Effector CD8-positive, alpha-beta T cell (primary cell): Measurements from ENCODE around the gene NOX3.

Experiments
- DNase-seq: peaks from one replicate; lab custom pipeline; 2025; lab: John Stamatoyannopoulos, UW

Gene NOX3

DNA sequence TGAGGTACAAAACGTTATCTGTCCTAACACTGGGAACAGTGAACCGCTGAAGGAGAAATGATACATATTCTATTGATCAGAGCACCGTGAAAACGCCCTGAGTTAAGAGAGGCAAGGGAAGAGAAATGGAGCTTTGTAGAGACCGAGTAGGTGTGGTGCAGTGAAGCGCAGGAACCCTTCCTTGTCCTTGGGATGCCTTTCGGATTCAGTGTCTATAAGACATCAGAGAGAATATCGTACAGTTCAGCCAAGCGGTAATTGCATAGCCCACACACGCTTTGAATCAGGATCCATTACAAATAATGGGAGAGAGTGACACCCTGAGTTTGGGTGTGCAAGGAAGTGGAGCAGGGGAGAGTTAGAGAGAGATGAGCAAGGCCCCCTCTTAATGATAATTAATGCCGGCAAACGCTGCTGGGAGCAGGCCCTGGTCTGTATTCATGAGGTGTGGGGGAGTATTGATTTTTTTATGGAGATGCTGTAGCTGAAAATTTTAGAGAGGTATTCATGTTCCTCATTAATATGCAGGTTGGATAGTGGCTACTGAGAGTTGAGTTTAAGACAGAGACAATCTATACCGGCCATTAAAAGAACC lies 20.7 kb downstream of the NOX3 start:
- no peak for DNase-seq

DNA sequence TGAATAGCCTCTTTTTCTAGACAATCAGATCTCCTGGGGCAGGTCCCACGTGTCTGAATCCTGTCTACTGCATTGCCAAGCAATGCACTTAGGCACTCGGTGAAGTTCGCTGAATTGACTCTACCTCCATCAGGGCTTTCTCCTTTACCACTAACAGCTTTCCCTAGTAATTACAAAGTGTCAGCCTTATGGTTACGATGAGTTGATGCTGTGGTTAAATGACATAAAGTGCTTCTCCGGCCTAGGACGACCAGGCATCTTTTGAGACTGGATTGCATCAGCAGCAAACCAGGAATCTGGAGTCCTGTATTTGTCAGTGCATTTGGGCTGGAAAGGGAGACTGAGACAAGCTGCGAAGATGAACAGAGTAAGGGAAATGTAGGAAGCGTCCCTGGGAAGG lies 21.5 kb downstream of the NOX3 start:
- DNase-seq, result no peak

DNA sequence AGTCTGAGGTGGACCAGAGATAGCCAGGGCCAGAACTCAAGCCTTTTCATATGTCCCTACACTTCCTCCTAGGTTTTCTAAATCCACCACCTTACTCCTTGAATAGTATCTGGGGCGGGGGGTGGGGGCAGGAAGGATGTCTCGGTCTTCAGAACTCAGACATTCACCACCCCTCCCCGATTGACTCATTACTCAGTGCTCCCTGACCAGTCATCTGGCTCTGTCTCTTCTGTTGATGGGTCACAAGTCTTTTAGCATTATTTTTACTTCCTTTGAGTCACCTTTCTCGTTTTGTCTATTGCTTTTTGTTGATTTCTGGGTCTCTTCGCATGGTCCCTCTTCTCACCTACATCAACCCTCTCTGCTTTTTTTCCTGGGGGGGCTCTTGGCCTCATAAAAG lies 23.3 kb downstream of the NOX3 start:
- DNase-seq, result no peak

DNA sequence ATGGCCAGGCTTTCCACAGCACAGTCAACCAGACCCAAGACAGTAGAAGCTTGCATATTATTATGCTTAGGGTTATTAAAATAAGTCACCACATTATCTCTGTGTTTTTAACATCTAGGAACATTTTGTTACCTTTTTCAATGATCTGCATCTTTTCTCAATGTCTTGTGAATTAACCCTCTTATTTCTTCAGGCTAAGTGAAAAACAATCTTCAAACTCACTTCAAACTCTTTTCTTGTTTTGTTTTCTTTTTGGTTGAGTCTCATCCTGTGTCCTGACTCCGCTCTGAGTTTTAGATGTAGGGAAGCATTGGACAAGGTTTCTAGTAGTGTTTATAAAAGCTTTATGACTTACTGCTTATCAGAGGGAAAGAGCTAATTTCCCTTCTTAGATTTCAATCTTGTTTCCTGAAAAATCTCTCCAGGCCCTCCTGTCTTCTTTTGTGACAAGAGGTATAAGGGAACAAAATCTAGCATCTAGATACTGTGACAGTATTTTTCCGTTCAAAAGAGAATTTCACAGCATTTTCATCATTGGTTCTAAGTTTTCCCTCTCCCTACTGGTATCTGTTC lies 26.2 kb downstream of the NOX3 start:
- no peak for DNase-seq

DNA sequence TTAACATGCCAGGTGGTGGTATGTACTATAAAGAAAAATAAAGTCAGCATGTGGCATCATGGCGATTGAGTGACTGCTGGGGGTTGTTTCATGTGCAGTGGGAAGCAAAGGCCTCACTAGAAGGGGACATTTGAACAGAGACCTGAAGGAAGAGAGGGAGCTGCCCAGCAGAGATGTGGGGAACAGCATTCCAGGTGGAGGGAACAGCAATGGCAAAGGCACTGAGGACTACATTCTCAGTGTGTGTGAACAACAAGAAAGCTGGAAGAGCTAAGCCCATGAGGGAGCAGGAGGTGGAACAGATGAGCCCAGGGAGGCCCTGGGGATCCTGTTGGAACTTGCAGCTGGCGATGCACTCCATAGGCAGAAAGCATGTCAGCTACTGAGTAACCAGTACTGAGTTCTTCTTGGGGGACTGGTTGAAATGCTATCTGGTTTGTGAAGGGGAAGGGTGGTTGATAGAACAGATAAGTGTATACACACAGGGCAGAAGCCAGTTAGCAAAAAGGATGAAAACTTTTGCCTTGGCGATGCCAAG lies 29.2 kb downstream of the NOX3 start:
- DNase-seq, result no peak

DNA sequence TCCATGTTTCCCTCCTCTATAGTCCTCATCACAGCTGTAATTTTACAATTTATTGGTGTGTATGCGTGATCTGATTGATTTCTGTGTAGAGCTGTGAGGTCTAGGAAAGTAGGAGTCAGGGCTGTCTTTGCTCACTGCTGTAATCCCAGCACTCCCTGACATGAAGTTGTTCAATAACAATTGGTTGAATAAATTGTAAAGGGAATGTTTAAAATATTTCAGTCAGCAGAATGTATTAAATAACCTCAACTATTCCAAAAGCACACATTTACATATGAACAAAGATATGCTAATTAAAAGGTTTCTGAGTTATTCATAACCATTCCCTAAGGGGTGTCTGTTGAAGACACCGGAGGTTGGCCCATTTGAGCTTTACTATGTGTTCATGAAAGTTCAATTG lies 31.5 kb downstream of the NOX3 start:
- DNase-seq, result no peak

DNA sequence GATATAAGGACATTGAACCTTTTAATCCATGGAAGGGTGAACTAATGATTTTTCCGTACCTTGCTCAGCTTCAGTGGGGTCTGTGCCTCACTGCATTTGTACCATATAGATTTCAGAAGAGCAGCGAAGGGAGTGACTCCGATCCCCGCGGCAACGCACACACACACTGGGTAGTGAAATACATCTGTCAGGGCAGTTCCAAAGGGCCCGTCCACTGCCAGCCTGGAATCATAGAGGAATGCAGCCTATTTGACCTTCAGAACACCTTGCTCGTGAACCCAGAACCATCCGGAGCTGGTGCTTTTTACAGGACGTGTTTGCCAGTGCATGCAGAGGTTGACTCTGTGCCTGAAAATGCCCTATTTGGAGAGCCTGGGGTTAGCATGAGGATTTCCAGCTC lies 33.0 kb downstream of the NOX3 start:
- no peak for DNase-seq

DNA sequence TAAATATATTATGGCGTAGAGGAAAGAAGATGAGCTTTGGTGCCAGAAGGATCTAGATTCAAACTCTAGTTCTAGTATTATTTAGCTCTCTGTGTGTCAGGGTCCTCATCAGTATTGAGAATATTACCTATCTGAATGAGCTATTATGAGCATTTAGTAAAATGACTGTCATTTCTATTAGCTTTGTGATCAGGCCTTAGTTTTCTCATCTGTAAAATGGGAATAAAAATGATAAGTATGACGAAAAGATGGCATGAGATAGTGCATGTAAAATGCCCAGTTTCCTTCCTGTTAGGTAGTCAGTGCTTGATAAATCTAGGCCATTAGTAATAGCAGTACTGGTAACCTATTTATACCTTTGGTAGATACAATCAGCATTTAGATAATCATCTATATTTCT lies 35.1 kb downstream of the NOX3 start:
- DNase-seq, result no peak

DNA sequence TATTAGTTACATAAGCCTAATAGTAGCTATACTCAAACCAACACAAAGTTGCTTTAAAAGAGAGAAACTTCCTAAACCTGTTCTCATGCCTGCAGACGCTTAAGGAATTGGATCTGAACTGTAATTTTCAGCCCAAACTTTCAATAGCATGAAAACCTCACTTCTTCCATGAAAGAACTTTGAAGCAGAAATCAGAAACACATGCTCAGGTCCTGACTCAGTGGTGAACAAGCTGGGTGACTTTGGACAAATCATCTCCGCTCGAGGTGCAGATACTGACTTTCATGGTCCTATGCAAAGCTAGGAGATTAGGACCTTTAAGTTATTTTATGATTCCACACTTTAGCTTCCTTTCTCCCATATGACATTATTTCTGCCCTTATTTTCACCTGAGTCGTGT lies 36.5 kb downstream of the NOX3 start:
- no peak for DNase-seq

DNA sequence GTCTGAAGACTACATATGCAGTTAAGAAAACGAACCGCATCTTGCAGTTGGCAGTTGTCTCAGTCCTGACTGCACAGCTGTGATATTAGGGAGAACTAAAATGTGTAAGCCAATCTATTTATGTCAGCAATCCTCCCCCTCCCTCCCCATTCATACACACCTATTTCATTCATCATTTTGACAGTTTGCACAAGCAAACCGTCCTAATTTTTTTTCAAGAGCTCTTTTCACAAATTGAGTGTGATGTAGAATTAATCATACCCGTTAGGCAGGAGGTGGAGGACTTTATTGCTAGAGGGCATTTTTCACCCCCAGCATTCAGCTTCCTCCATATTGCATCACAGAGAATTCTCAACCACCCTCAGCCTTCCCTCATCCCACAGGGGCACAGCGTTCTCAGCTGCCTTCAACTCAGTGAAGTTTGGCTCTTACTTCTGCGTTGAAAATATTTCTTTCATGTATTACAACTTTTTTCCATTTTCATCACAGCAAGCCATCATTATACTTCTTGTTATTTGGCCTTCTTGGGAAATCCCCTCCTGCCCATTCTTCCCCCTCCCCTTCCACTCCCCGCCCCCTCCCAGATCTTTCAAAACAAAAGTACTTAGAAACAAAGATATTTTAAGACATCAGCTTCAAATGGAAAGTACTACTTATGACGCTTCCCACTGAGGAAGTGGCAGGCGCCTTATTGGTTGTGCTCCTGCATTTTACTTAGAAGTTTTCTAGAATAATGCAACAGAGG lies 37.5 kb downstream of the NOX3 start:
- peak; percentile 46 for DNase-seq

DNA sequence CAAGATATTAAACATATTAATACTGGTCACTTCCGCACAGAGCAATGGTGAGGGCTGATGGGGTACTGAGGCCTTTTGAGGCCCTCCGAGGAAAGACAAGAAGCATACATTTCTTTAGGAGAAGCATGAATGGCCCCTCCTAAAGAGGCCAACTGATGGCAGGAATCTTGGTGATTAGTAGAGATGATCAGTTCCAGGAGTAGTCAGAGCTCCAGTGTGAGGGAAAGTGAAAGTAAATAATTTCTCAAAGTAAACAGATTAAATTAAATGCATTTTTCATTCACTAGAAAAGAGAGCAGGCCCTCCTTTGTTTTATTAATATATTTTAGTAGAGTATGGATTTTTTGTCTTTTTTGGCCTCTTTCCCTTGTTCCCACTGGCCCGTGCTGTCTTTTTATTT lies 38.2 kb downstream of the NOX3 start:
- no peak for DNase-seq

DNA sequence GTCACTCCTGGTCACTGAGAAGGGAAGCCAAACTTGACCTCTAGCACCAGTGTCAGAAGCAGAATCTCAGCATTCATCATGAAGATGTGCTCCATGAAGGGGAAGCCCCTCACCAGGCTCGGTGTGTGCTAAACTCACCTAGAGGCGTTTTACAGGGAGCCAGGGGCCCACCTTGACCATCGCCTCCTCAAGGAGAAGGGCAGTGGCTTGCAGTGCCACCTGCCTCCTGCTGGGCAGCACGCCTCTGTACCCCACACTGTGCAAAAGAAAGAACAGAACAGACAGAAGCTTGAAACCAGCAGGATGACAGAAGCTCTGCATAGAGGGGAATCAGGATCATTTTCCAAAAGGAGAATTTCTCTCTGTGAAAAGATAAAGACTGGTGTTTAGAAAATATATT lies 39.7 kb downstream of the NOX3 start:
- DNase-seq, result no peak

DNA sequence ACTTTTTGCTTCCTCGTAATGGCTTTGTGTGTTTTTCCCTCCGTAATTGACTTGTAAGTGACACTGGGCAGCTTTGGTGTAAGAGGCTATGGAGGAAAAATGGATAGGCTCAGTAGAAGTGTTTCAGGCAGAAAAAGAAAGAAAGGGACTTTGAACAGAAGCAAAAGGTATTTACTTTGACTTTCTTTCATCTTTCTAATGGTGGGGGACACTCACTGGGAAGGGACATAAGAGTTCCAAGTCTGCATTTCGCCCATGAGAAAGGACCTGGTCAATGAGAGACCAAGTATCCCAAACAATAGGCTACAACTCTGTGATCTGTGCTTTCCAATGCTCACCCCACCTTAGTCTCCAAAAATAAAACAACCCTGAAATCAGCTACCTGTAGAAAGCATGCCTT lies 41.6 kb downstream of the NOX3 start:
- no peak for DNase-seq

DNA sequence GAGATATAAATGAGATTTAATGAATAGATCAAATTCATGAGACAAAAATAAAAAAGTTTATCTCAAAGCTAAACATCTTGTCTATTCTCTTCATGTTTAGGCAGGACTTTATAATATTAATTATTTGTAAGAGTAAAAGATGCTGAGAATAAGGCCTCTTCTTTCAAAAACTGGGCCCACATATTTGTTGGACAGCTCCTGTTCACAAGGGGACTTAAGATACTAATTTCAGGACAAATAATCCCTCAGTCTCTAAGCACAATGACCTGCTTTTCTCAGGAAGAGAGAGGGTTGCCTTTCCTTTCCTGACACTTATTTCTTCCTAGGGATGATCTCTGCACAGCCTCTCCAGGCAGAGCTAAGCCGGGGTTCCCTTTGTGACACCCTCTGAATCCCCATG lies 43.3 kb downstream of the NOX3 start:
- DNase-seq, result no peak

DNA sequence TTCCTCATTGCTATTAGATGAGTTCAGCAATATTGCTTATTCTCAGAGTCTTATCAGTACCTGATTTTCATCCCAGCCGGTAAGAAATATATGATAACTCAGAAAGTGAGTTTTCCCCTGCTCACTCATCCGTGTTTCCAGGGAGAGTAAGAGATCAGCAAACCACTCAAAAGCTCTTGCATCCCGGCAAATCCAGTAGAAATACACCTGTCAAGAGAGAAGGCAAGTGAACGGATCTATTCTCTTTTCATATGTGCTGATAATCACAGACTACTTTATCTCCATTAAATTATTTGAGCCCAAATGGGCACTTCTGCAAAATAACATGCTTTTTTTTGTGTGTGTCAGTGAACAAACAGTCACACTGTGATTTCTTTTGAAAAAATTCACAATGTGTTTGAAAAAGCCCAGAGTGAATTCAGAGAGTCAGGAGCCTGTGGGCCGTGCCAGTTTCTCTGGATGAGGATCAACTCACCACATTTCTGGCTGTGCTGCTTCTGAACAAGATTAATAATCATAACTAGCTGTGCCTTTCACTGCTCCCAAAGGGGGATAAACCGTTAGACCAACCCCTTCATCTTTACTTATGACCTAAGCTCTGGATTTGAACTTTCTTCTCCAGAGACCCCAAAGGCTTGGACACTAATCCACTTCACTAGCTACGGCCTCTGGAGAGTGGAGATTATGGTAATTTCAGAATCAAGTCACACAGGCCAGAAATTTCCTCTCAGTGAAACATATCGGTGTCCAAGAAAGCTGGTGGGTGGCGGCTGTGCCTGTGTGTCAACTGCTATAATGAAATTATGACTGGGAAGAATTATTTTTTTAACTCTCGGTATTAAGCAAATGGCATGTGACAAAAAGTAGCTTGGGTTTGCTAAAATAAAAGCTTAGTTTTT lies 44.2 kb downstream of the NOX3 start:
- DNase-seq, result no peak

DNA sequence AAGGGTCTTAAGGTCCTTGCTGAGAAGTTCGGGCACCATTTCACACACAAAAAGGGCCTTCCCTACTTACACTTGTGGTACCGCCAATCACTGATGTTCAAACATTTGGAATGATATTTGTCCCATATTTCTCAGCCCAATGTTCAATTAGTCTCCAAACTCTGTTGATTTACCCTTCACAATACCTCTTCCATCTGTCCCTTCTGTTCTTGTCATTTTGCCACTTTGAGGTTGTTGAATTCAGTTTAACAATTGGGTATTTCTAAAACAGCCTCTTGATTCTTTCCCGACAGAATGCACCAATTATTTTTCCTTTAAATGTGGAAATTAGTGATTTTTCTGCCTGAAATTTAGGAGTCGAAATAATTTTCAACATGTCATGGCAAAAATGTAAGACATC lies 46.2 kb downstream of the NOX3 start:
- DNase-seq, result no peak

DNA sequence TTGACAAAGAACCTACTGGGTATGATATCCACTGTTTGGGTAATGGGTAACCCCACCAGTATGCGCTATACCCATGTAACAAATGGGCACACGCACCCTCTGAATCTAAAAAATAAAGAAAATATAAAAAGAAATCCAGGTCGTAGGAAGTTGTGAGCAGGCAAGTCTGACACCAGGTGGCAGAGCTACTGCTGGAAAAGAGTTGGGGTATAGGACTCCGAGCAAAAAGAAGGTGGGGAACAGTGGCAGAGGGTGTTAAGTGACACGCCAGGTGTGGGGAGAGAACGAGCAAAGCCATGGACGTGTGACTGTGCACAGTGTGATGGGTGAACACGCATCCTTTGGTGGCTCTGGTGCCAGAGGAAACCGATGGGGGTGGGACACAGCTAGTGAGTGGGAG lies 46.7 kb downstream of the NOX3 start:
- no peak for DNase-seq

DNA sequence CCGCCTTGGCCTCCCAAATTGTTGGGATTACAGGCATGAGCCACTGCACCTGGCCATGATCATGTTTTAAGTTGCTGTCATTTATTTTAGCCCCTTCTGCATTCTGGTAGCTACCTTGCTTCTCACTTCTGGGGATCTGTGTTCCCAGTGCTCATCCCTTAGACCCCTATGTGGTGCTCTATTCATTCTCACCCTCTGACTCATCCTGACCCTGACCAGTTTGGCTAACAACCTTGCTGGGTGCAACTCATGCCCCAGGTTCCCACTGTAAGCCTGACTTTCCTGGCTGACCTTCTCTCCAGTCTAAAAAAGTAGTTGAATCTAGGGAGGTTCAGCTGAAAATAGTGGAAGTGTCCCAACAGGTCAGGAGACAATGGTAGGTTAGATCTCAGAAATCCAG lies 47.4 kb downstream of the NOX3 start:
- no peak for DNase-seq

DNA sequence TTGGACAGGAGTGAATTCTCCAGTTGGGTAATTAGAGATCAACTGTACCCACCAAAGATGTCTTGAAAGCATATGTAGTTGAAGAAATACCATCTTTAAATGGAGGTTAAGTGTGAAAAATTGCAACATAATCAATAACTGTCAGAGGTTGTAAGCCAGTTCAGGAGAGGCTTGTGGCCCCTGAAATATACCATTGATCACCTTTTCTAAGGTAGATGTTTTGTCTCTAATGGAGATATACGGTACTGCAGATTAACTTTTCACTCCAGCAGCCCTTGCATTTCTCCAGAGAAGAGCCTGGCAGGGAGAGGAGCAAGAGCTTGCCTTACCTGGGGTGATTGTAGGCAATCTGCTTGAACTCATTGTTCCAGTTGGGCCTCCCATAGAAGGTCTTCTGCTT lies 48.8 kb downstream of the NOX3 start:
- DNase-seq, result no peak

DNA sequence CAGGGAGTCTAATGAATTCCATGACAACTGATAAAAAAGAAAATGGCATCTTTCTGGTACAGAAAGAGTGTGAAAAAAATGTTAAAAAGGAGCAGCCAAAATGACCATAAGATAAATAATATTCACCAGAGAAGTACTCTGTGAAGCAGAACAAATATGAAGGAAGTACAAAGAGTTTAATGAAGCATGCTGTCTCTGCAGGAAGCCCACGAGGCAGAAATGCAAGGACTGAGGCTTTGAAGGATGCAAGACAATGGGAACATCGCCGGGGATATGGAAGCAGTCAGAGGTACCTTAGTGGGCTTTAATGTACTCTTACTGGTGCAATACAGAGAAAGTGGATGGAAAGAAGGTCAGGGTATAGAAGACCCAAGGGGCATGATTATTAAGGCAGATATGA lies 50.7 kb downstream of the NOX3 start:
- no peak for DNase-seq

DNA sequence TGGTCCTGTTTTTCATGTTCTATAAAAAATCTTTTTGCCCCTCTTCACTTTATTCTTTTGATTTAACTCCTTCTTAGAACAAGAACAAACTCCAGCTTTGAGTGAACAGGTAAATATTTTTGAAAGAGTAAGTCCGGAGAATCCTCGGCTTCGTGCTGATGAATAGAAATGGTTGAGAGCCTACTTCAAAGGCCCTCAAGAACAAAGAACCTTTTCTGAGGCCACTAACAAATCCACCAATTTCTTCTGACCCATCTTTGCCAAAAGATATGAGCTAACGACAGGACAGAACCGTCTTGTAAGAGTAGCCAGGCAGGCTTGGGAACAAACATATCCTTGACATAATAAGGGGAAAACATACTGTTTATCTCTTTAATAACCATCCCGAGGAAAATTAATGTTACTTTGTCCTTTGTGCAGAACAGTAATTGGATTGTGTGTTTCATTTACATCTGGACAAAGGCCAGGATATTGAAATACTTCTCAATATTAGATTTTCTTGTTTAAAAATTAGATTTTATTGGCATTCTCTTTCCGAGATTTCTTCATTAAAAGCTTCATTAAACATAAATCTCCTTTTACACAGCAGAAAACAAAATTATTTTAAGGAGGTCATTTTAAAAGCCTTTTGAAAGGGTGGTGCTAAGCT lies 52.9 kb downstream of the NOX3 start:
- no peak for DNase-seq

DNA sequence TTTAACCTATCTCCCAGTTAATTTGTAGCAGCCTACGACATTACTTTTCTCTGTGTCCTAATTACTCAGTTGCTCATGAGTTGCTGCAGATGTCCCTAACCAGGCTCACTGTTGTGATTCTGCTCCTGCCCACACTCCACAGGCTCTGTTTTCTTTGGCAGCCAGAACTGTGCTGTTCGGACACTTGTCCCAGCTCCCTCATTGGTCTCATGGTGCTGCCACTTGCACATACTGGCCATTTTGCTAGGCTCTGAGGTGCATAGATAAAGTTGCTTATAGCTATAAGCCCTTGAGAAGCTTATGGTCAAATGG lies 55.0 kb downstream of the NOX3 start:
- no peak for DNase-seq
